Kidney (tissue), 14 donors: ENCODE data around the gene MSI1. TPM values are rescaled to one million over a fixed set of nuclear protein-coding genes. Genes with fewer than 3 reads are reported as not detected.

Experiments
- DNase-seq, 5 donors: peaks; one replicate each; pipeline ENCODE4 v3.0.0-alpha.2; 2013 to 2020
- FAIRE-seq: peaks from 2 replicates; lab custom pipeline; 2012; peaks lifted over from hg19 to GRCh38; lab: Jason Lieb, UNC
- H3K27ac ChIP-seq, 2 donors: one replicate each; pipeline ENCODE4 v1.7.0; 2013; ENCODE audit warnings: low read depth in 2 of 2, low read length in 2 of 2, inconsistent platforms in 1 of 2
- H3K27me3 ChIP-seq: one replicate; pipeline ENCODE4 v1.7.1; 2013; ENCODE audit warnings: low read length, inconsistent platforms; ENCODE audit not compliant: control insufficient read depth, insufficient read depth
- H3K36me3 ChIP-seq, 3 donors: one replicate each; pipeline versions ENCODE4 v1.7.0 to v1.7.1; 2013; ENCODE audit warnings: low read length in 3 of 3, control low read depth in 1 of 3, inconsistent platforms in 1 of 3; ENCODE audit not compliant: insufficient read depth in 3 of 3, control insufficient read depth in 2 of 3
- H3K4me1 ChIP-seq, 3 donors: one replicate each; pipeline versions ENCODE4 v1.7.0 to v1.7.1; 2013; ENCODE audit warnings: low read length in 3 of 3, inconsistent platforms in 1 of 3, low read depth in 1 of 3; ENCODE audit not compliant: control insufficient read depth in 2 of 3, insufficient read depth in 2 of 3
- H3K4me3 ChIP-seq, 3 donors: one replicate each; pipeline versions ENCODE4 v1.7.0 to v1.8.1; 2013; ENCODE audit warnings: low read length in 3 of 3, control low read depth in 1 of 3, inconsistent platforms in 1 of 3
- H3K9ac ChIP-seq, 3 donors: one replicate each; pipeline versions ENCODE4 v1.7.0 to v1.7.1; 2013; ENCODE audit warnings: low read length in 3 of 3, control low read depth in 1 of 3, inconsistent platforms in 1 of 3
- H3K9me3 ChIP-seq, 3 donors: one replicate each; pipeline versions ENCODE4 v1.7.0 to v1.7.1; 2013; ENCODE audit warnings: low read length in 3 of 3, control low read depth in 1 of 3, inconsistent platforms in 1 of 3; ENCODE audit not compliant: control insufficient read depth in 2 of 3, insufficient read depth in 1 of 3
- intact Hi-C: fragments of 100-400 bp; cut with DNase I; formaldehyde crosslinking; loops from one replicate; pipeline ENCODE4 v1.11.1; 2022
- polyA plus RNA-seq: library from polyadenylated mRNA; stranded (reverse); fragments of 350-450 nt; fragmentation: Illumina TruSeq; extraction: RNeasy Lipid Tissue Mini Kit (QIAGEN cat#74804); gene quantifications from one replicate; pipeline ENCODE4 v1.2.3, GENCODE V29; 2014; ENCODE audit warnings: low read depth, low replicate concordance; ENCODE audit not compliant: insufficient read depth
- total RNA-seq: library from RNA; stranded (reverse); fragmentation: NEBNext Ultra II Directional; extraction: Animal tissue kit (Norgen Biotek cat#: 25700); gene quantifications from one replicate; pipeline ENCODE4 v1.2.1, GENCODE V29; 2021
- TF ChIP-seq, protein P1 (sequence below): IDR thresholded peaks from 3 replicates; pipeline ENCODE4 v1.5.1; 2012; ENCODE audit warnings: mild to moderate bottlenecking, moderate library complexity, borderline replicate concordance; ENCODE audit not compliant: insufficient read depth; ENCODE audit errors: extremely low read depth
- donor health status: control.
- donor health status: control.
- donor health status: control.
- donor health status: control.
- donor health status: control.
- donor health status: DM: yes; HTN: yes; CAD: no.
- donor health status: Normal renal cell carcinoma (clear cell type).

MSI1 gene
- total and polyA plus RNA-seq, 2 donors from 2014 or later: 0.80 to 1.3 TPM

DNA sequence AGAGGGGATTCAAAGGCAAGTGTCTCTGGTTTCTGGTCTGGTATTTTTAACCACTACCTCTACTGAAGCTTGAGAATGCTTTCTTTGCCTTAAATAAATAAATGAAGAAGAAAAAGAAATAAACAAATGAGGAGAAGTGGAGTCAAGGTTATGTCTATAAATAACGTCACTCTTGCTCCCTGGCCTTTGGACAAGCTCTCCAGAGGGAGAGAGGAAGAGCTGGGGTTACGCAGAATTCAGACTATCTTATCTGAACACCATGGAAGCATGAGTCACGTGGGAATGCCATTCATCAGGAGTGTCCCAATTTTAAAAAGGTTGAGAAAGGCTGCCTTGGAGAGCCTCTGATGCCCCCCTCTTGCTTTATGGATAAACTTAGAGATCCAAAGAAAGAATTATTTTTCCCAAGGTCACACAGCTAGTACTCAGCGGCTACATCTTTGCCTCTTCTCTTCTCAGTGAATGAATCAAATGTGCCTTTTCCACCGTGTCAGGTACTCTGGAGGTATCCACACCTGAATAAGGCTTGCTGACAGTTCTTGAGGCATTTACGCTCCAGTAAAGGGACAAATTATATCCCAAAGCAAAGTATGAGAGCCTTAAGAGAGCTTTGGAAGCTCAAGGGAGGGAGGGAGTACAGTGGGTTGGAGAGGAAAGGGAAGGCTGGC lies 12.9 kb upstream of the MSI1 start:
- Histone ChIP-seq H3K4me3 (no peak overlapping the region), H3K9me3 (no peaks in the 10 kb centered on the region), H3K9ac (no peak overlapping the region), H3K36me3 (no peaks in the 10 kb centered on the region), H3K27me3 (no peaks in the 10 kb centered on the region), H3K27ac (no peak overlapping the region), H3K4me1 (no peaks in the 10 kb centered on the region)
- TF ChIP-seq, protein P1, sequence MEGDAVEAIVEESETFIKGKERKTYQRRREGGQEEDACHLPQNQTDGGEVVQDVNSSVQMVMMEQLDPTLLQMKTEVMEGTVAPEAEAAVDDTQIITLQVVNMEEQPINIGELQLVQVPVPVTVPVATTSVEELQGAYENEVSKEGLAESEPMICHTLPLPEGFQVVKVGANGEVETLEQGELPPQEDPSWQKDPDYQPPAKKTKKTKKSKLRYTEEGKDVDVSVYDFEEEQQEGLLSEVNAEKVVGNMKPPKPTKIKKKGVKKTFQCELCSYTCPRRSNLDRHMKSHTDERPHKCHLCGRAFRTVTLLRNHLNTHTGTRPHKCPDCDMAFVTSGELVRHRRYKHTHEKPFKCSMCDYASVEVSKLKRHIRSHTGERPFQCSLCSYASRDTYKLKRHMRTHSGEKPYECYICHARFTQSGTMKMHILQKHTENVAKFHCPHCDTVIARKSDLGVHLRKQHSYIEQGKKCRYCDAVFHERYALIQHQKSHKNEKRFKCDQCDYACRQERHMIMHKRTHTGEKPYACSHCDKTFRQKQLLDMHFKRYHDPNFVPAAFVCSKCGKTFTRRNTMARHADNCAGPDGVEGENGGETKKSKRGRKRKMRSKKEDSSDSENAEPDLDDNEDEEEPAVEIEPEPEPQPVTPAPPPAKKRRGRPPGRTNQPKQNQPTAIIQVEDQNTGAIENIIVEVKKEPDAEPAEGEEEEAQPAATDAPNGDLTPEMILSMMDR: no peak
- intact Hi-C loops: no loop called here
- FAIRE-seq (no peak), DNase-seq (peak in 1 of 5 donors; percentile 47)

DNA sequence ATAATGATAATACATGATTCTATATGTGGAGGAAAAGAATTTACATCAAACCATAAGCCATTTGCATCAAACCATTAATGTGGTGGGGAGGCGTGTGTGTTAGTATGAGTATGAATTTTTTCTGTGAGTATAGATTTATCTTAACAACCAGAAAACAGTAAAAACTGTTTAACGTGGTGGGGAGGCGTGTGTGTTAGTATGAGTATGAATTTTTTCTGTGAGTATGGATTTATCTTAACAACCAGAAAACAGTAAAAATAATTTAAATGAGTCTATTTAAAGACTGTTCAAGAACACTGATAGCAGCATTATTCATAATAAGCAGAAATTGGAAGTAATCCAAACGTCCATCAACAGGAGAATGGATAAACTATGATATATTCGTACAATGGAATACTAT lies 9.1 kb upstream of the MSI1 start:
- Histone ChIP-seq H3K4me1 (no peaks in the 10 kb centered on the region), H3K4me3 (no peak overlapping the region), H3K27me3 (no peaks in the 10 kb centered on the region), H3K36me3 (no peaks in the 10 kb centered on the region), H3K9ac (no peak overlapping the region), H3K9me3 (no peaks in the 10 kb centered on the region), H3K27ac (no peak overlapping the region)
- TF ChIP-seq, protein P1: no peak
- DNase-seq (no peak), FAIRE-seq (no peak)
- intact Hi-C loops: no loop called here

DNA sequence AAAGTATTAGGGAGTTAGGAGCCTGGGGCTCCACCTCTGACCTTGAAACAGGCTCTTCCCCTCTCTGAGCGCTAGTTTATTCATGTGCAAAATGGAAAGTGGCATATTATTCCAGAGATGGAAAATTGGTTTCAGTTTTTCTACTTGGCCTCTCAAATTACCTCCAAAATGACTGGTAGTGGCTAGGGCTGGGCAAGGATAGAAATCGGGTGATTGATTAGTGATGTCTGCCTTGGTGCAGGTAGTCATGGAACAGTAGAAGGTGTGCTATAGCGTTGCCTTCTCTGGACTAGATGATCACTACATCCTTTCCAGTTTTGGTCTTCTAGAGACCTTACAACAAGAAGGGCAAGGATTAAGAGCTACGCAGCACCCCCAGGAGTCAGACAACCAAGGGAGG lies 8.6 kb upstream of the MSI1 start:
- no peak for FAIRE-seq
- no peak overlapping the region for H3K4me3 ChIP-seq

More for the DNA sequence above, 8.6 kb upstream of the MSI1 start:
- Histone ChIP-seq H3K36me3 (no peaks in the 10 kb centered on the region), H3K27me3 (no peaks in the 10 kb centered on the region), H3K9me3 (no peaks in the 10 kb centered on the region), H3K27ac (no peak overlapping the region), H3K4me1 (no peaks in the 10 kb centered on the region), H3K9ac (no peak overlapping the region)
- intact Hi-C loops: no loop called here
- TF ChIP-seq, protein P1: no peak
- DNase-seq: no peak
